GM12801 (cell line): ENCODE measurements around the gene NR2C2.

Source experiments
- CTCF ChIP-seq: IDR thresholded peaks from one replicate; pipeline ENCODE4 v1.5.1; 2011; ENCODE audit warnings: control low read depth; ENCODE audit not compliant: insufficient read length; ENCODE audit errors: extremely low read depth

NR2C2 gene

GRCh38 chr3:14906355-14906971, 40.9 kb upstream of the NR2C2 start:
- TF ChIP-seq CTCF, result no peak

GRCh38 chr3:14907043-14907966, 40.1 kb upstream of the NR2C2 start:
- TF ChIP-seq CTCF, result no peak

- TF ChIP-seq CTCF, result no peak
Observed at GRCh38 chr3:14909250-14909649, 38.1 kb upstream of the NR2C2 start.

- TF ChIP-seq CTCF, result no peak
Observed at GRCh38 chr3:14911651-14912050, 35.7 kb upstream of the NR2C2 start.

GRCh38 chr3:14913071-14913925, 34.1 kb upstream of the NR2C2 start:
- no peak for TF ChIP-seq CTCF

GRCh38 chr3:14913926-14914778, 33.2 kb upstream of the NR2C2 start:
- TF ChIP-seq CTCF, result no peak
